Measurements from ENCODE around the gene FUBP3. TPM values are rescaled to one million over a fixed set of nuclear protein-coding genes. Genes with fewer than 3 reads are reported as not detected.

Gene FUBP3
- polyA plus RNA-seq, 1 experiment: 31.2 TPM

- CTCF ChIA-PET: no interaction called here
- no peak overlapping the region for H3K4me3 ChIP-seq (ENCODE audit: low read depth, low read length)
- peaks cover 5% of the 10 kb centered on the region for H3K9me3 ChIP-seq (ENCODE audit: control insufficient read depth, insufficient read depth, low read length)
- TF ChIP-seq, protein P1, sequence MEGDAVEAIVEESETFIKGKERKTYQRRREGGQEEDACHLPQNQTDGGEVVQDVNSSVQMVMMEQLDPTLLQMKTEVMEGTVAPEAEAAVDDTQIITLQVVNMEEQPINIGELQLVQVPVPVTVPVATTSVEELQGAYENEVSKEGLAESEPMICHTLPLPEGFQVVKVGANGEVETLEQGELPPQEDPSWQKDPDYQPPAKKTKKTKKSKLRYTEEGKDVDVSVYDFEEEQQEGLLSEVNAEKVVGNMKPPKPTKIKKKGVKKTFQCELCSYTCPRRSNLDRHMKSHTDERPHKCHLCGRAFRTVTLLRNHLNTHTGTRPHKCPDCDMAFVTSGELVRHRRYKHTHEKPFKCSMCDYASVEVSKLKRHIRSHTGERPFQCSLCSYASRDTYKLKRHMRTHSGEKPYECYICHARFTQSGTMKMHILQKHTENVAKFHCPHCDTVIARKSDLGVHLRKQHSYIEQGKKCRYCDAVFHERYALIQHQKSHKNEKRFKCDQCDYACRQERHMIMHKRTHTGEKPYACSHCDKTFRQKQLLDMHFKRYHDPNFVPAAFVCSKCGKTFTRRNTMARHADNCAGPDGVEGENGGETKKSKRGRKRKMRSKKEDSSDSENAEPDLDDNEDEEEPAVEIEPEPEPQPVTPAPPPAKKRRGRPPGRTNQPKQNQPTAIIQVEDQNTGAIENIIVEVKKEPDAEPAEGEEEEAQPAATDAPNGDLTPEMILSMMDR (IDR thresholded peaks at IDR 0.05; ENCODE audit: low read depth, low read length): no peak
- H3K27ac ChIP-seq (ENCODE audit: low read depth, low read length): no peak overlapping the region
- DNase-seq (ENCODE audit: low read depth, low spot score): no peak
- POLR2A ChIA-PET: no interaction called here
- H3K27me3 ChIP-seq (ENCODE audit: control insufficient read depth, insufficient read depth, low read length): peaks cover 3% of the 10 kb centered on the region
Measured at GRCh38 chr9:130642926-130643325, 63.5 kb downstream of the FUBP3 start.

GRCh38 chr9:130651221-130651620 is 71.8 kb downstream of the FUBP3 start:
- TF ChIP-seq, protein P1 (IDR thresholded peaks at IDR 0.05; ENCODE audit: low read depth, low read length): no peak
- Histone ChIP-seq H3K27ac (ENCODE audit: low read depth, low read length) (no peak overlapping the region), H3K27me3 (ENCODE audit: control insufficient read depth, insufficient read depth, low read length) (peaks cover 38% of the 10 kb centered on the region), H3K9me3 (ENCODE audit: control insufficient read depth, insufficient read depth, low read length) (no peaks in the 10 kb centered on the region; the same call in none of the 2 replicates), H3K4me3 (ENCODE audit: low read depth, low read length) (no peak overlapping the region)
- DNase-seq (ENCODE audit: low read depth, low spot score): no peak
- POLR2A ChIA-PET: no interaction called here
- CTCF ChIA-PET: interaction anchor here (0.6 kb wide), 1 partner anchor 120 kb away, joined by 3 read pairs; no protein-coding TSS in a partner anchor

- ChIA-PET POLR2A (no interaction called here), CTCF (interaction anchor here (0.6 kb wide), 1 partner anchor 120 kb away, joined by 3 read pairs; no protein-coding TSS in a partner anchor)
- H3K9me3 ChIP-seq (ENCODE audit: control insufficient read depth, insufficient read depth, low read length): no peaks in the 10 kb centered on the region; the same call in 1 of the 2 replicates
- TF ChIP-seq, protein P1 (IDR thresholded peaks at IDR 0.05; ENCODE audit: low read depth, low read length): no peak
- H3K4me3 ChIP-seq (ENCODE audit: low read depth, low read length): no peak overlapping the region
- H3K27ac ChIP-seq (ENCODE audit: low read depth, low read length): no peak overlapping the region
- no peak for DNase-seq (ENCODE audit: low read depth, low spot score)
- peaks cover 41% of the 10 kb centered on the region for H3K27me3 ChIP-seq (ENCODE audit: control insufficient read depth, insufficient read depth, low read length)
Measured at GRCh38 chr9:130651752-130652151, 72.4 kb downstream of the FUBP3 start.

DNA sequence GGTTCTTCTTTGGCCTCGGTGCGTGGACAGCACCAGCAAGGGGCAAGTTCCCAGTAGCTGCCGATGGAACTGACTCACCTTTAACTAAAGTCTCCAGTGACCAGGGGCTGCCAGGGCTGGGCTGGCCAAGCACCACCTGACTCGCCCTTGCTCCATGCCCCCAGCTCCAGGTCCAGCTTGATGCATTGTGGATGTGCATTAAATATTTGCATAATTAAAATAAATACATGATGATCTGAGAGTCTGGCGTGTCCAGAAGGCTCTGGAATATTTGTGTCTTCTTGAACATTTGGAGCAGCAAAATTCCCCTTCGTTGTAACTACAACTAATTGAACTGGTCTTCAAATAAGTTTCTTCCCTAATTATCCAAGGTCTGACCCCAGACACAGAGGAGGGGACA is 75.5 kb downstream of the FUBP3 start:
- ChIA-PET POLR2A (no interaction called here), CTCF (no interaction called here)
- Histone ChIP-seq H3K9me3 (ENCODE audit: control insufficient read depth, insufficient read depth, low read length) (peaks cover 9% of the 10 kb centered on the region; the same call in 1 of the 2 replicates), H3K27me3 (ENCODE audit: control insufficient read depth, insufficient read depth, low read length) (peaks cover 70% of the 10 kb centered on the region), H3K4me3 (ENCODE audit: low read depth, low read length) (no peak overlapping the region), H3K27ac (ENCODE audit: low read depth, low read length) (no peak overlapping the region)
- TF ChIP-seq, protein P1 (IDR thresholded peaks at IDR 0.05; ENCODE audit: low read depth, low read length): no peak
- DNase-seq (ENCODE audit: low read depth, low spot score): no peak

DNA sequence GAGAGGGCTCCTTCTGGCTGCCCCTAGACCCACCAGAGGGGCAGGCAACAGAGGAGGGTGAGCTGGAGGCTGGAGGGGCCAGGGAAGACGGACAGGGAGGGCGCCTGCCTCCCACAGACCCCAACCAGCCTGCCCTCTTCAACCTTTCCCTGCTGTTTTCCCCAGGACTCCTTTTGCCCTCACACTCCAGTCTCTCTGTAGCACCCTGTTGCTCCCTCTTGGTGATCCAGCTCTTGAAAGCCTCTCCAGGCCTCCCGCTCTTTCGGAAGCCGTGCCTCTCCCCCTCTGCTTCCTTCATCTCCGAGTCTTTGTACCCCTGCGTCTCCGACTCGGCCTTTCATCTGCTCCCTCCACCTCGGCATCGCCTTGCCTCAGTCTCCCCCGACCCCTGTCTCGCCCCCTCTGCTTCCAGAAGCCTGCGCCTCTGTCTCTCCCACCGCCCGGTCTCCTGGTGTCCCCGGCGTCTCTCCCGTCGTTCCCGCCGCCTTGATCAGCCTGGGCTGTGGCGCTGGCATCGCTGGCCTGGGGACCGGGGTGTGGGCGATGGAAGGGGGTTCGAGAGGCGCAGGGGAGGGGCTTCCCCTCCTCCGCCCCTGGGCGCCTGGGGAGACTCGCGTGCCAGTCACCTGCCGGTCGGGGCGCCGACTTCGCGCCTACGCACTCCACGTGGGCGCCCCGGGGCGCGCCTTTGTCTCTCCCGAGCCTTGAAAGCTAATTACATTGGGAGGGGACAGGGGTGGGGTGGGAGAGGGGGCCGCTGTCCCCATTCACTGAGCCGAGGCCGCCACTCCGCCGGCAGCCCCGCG is 79.7 kb downstream of the FUBP3 start:
- peaks cover 89% of the 10 kb centered on the region for H3K27me3 ChIP-seq (ENCODE audit: control insufficient read depth, insufficient read depth, low read length)
- H3K27ac ChIP-seq (ENCODE audit: low read depth, low read length): no peak overlapping the region

More for the DNA sequence above, 79.7 kb downstream of the FUBP3 start:
- H3K9me3 ChIP-seq (ENCODE audit: control insufficient read depth, insufficient read depth, low read length): peaks cover 9% of the 10 kb centered on the region; the same call in 1 of the 2 replicates
- TF ChIP-seq, protein P1 (IDR thresholded peaks at IDR 0.05; ENCODE audit: low read depth, low read length): no peak
- H3K4me3 ChIP-seq (ENCODE audit: low read depth, low read length): no peak overlapping the region
- no peak for DNase-seq (ENCODE audit: low read depth, low spot score)
- ChIA-PET CTCF (no interaction called here), POLR2A (no interaction called here)

Measured in AG04450 (cell line).